GM18867 (cell line): ENCODE data around the gene EIF2S2.

Source experiments
- ATAC-seq: cut with Tn5 transposase; IDR thresholded peaks from one replicate; pipeline ENCODE4 v1.9.1; 2021; ENCODE audit warnings: mild to moderate bottlenecking, moderate library complexity; ENCODE audit not compliant: unreplicated experiment

The EIF2S2 gene

DNA sequence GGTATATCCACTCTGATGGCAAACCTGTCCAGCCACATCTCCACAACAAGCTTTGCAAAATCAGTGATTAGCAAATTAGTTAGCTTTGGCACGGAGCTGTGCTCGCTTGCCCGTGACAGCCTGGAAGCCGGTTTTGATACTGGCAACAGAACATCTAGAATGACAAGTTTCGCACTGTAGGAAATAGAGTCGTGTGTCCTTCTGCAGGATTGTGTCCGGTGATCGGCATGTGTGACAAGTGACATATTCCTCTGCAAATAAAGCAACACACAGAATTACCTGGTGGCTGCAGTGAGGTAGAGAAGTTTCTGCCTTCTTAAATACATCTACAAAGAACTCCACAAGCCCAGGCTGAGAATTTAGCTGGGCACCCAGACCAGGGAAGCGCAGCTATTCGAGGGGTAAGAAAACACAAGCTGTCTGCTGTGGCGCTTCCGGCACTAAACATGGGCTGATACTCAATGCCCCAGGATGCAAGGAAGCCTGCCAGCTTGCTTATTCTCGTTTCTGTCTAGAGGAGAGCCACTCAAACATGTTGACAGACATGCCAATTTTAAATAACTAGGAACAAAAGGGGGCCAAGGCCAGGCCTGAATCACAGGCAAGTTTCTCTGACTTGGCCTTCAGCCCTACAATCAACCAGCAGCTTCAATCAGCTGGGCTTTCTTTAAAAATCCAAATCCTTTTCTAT, 22.2 kb downstream of the EIF2S2 start:
- no peak for ATAC-seq

GRCh38 chr20:34089175-34089479, 22.9 kb downstream of the EIF2S2 start:
- ATAC-seq, result no peak

GRCh38 chr20:34088305-34089174, 23.5 kb downstream of the EIF2S2 start:
- no peak for ATAC-seq

- no peak for ATAC-seq
Observed at GRCh38 chr20:34085544-34086040, 26.5 kb downstream of the EIF2S2 start.

DNA sequence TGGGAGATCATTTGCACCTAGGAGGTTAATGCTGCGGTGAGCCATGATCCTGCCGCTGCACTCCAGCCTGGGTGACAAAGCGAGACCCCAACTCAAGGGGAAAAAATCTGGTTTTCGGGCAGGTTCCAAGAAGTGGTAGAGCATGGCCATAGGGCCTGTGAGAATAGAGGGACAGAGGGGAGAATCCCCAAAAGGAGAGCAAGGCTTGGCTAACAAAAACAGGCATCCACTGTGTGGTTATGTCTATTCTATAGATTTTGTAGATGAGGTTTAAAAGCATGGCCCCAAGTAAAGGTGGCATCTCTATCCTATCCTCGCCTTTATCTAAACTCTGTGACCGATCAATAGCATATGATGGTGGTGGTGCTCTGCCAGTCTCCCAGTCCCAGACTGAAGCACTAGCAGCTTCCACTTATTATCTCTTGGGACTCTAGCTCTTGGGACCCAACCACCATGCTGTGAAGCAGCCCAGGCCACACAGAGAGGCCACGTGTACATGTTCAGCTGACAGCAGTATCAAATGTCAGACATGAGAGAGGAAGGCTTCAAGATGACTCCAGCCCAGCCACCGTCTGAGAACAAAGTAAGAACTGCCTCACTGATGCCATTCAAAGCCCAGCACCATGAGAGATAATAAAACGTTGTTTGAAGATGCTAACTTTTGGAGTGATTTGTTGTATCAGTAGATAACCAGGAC, 27.7 kb downstream of the EIF2S2 start:
- ATAC-seq, result no peak

DNA sequence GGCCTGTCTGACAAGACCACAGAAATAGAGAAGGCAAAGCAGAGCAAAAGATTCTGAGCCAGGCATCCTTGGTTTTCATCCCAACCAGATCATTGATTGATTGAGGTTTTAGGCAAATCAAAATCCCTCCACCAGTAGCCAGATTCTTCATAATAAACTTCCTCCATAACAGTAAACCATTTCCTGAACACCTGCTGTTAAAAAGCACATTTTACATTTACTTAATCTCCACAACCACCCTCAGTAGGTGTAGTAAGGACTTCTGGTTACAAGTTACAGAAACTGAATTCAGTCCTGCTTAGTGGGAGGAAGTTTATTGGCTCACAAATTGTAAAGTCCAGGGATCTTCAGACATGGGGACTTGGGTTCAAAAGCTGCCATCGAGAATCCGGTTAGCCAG, 28.3 kb downstream of the EIF2S2 start:
- ATAC-seq, result no peak

DNA sequence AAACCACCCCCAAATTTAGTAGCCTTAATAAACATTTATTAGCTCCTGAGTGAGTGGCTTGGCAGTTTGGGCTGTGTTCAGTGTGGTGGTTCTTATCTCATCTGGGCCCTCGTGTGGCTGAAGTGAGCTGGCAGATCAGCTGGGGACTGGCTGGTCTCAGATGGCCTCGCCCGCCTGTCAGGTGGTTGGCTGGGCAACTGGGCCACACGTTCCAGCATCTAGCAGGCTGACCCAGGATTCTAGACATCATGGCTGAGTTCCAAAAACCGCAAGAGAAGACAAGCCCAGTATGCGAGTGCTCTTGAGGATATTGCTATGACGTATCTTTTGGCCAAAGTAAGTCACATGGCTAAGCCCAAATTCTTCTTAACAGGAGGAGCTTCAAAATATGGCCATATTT, 28.9 kb downstream of the EIF2S2 start:
- no peak for ATAC-seq

- ATAC-seq, result no peak
Observed at GRCh38 chr20:34082232-34082887, 29.7 kb downstream of the EIF2S2 start.

- no peak for ATAC-seq
Observed at GRCh38 chr20:34079818-34080217, 32.2 kb downstream of the EIF2S2 start.

- ATAC-seq, result no peak
Observed at GRCh38 chr20:34078540-34078939, 33.5 kb downstream of the EIF2S2 start.

GRCh38 chr20:34076952-34077351, 35.1 kb downstream of the EIF2S2 start:
- ATAC-seq, result no peak

- ATAC-seq, result no peak
Observed at GRCh38 chr20:34075647-34076046, 36.4 kb downstream of the EIF2S2 start.

DNA sequence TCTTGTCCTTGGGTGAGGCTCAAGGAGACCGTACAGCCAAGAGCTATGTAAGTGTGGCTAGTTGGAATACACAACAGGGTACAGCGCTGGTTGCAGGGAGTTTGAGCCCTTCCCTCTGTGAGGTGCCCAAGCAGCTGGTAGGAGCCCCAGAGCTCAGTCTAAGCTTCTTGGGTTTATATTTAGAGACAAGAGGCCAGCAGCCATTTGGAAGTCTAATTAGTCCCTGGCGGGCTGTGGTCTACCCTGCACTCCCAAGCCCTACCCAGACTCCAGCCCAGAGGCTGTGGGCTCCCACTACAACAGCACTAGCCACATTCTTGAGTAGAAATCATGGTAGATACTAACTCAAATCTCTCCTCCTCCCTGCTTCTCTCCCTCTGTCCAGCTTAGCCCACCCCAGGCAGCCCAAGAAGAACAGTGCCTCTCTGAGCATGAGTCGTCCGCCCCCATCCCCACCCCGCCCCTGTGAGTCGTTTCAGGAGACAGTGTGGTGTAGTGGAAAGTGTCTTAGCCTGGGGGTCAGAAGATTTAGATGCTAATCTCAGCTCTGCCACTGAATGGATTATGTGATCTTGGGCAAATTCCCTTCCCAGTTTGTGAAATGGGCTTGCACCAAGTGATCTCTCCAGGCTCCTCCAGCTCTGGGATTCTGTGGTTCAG, 37.8 kb downstream of the EIF2S2 start:
- no peak for ATAC-seq

DNA sequence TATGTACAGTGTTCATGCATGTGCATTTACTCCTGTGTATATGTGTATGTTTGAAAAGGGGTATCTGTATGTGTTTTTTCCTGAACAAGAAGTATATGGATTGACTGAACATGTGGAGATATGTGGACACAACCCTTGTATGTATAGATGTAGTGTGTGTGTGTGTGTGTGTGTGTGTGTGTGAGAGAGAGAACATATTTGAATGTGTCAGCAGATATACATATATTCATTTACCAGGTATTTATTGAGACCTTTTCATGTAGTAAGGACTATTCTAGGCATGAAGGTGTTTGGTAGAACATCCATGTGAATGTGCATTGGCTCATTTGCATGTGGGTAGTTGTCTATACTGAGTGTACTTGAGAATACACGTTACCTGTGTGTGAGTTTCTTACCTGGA, 39.3 kb downstream of the EIF2S2 start:
- ATAC-seq, result no peak

GRCh38 chr20:34072076-34072475, 40.0 kb downstream of the EIF2S2 start:
- no peak for ATAC-seq

- ATAC-seq, result no peak
Observed at GRCh38 chr20:34070859-34071258, 41.2 kb downstream of the EIF2S2 start.

- ATAC-seq, result no peak
Observed at GRCh38 chr20:34070079-34070439, 42.0 kb downstream of the EIF2S2 start.

GRCh38 chr20:34069341-34070078, 42.5 kb downstream of the EIF2S2 start:
- no peak for ATAC-seq

- ATAC-seq, result no peak
Observed at GRCh38 chr20:34068001-34068400, 44.0 kb downstream of the EIF2S2 start.

DNA sequence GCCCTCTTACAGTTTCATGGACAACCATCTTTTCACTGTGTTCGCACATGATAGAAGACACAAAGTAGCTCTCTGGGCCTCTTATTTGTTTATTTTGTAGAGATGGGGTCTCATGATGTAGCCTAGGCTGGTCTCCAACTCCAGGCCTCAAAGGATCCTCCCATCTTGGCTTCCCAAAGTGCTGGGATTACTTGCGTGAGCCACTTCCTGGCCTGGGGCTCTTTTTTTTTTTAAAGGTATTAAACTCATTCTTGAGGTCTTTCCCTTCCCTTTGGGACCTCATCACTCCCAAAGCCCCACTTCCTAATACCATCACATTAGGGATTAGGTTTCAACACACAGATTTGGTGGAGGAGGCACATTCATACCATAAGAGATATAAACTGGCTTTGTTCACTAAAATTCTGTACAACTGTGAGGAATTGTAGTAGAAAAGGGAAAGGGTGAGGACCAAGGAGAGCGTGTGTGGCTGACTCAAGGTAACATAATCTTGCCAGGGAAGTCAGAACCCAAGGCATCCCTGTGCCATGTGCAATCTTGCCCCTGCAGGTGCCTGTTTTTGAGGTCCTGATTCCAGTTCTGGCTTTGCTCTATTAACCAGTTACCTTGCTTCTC, 45.5 kb downstream of the EIF2S2 start:
- no peak for ATAC-seq
